Mucosa of rectum (tissue), 2 donors: ENCODE measurements around the gene FGF22.

Experiments
- H3K27ac ChIP-seq, 2 donors: one replicate each; pipeline ENCODE4 v1.7.0; 2013; ENCODE audit warnings: inconsistent platforms in 2 of 2, low read depth in 2 of 2, low read length in 2 of 2
- H3K27me3 ChIP-seq, 2 donors: one replicate each; pipeline ENCODE4 v1.7.0; 2013; ENCODE audit warnings: low read length in 2 of 2; ENCODE audit not compliant: control insufficient read depth in 2 of 2, insufficient read depth in 2 of 2
- H3K36me3 ChIP-seq, 2 donors: one replicate each; pipeline ENCODE4 v1.7.0; 2013; ENCODE audit warnings: low read length in 2 of 2; ENCODE audit not compliant: control insufficient read depth in 2 of 2, insufficient read depth in 2 of 2
- H3K4me1 ChIP-seq, 2 donors: one replicate each; pipeline ENCODE4 v1.7.0; 2013; ENCODE audit warnings: low read length in 2 of 2, mild to moderate bottlenecking in 1 of 2; ENCODE audit not compliant: control insufficient read depth in 2 of 2, insufficient read depth in 2 of 2
- H3K4me3 ChIP-seq, 2 donors: one replicate each; pipeline ENCODE4 v1.7.0; 2013; ENCODE audit warnings: low read length in 2 of 2
- H3K9ac ChIP-seq, 2 donors: one replicate each; pipeline ENCODE4 v1.7.0; 2013; ENCODE audit warnings: low read length in 2 of 2, low read depth in 1 of 2, mild to moderate bottlenecking in 1 of 2
- H3K9me3 ChIP-seq, 2 donors: one replicate each; pipeline ENCODE4 v1.7.0; 2013; ENCODE audit warnings: low read length in 2 of 2; ENCODE audit not compliant: control insufficient read depth in 2 of 2
- donor health status: healthy.
- donor health status: Normal muscosa, but diverticular disease.

FGF22 gene

DNA sequence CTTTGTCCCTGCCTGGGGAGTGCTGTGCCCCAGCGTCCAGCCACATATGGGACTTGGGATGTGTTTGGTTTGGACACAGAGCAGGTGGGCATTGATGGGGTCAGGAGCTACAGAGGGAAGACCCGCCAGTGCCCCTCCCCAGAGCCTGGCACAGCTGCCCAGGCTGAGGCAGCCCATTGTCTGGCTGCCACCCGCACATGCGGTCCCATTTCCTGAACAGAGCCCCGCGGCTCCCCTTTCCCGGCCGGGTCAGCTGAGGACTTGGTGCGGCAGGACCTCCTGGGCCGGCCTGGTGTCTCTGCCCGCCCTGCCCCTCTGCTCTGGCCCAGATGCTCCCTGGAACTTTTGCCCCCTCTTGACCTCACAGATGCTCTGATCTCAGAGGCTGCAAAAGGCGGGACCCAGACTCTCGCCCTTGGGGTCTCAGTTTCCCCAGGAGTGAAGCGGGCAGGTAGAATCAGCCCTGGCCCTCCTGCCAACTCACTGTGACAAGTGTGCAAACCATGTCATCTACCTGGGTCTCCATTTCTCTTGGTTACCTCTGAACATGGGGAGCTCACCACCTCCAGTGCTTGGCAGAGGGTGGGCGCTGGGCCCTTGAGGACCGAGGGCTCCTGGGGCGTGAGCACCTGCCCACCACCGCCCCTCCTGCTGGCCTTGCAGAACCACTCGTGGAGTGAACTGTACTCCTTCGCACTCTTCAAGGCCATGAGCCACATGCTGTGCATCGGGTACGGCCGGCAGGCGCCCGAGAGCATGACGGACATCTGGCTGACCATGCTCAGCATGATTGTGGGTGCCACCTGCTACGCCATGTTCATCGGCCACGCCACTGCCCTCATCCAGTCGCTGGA lies 32.2 kb upstream of the FGF22 start:
- Histone ChIP-seq H3K27ac (no peak overlapping the region), H3K36me3 (no peaks in the 10 kb centered on the region), H3K9me3 (no peaks in the 10 kb centered on the region), H3K4me1 (peaks cover 0 to 2% of the 10 kb centered on the region in 2 donors), H3K4me3 (no peak overlapping the region), H3K27me3 (peaks cover 0 to 10% of the 10 kb centered on the region in 2 donors), H3K9ac (no peak overlapping the region)

DNA sequence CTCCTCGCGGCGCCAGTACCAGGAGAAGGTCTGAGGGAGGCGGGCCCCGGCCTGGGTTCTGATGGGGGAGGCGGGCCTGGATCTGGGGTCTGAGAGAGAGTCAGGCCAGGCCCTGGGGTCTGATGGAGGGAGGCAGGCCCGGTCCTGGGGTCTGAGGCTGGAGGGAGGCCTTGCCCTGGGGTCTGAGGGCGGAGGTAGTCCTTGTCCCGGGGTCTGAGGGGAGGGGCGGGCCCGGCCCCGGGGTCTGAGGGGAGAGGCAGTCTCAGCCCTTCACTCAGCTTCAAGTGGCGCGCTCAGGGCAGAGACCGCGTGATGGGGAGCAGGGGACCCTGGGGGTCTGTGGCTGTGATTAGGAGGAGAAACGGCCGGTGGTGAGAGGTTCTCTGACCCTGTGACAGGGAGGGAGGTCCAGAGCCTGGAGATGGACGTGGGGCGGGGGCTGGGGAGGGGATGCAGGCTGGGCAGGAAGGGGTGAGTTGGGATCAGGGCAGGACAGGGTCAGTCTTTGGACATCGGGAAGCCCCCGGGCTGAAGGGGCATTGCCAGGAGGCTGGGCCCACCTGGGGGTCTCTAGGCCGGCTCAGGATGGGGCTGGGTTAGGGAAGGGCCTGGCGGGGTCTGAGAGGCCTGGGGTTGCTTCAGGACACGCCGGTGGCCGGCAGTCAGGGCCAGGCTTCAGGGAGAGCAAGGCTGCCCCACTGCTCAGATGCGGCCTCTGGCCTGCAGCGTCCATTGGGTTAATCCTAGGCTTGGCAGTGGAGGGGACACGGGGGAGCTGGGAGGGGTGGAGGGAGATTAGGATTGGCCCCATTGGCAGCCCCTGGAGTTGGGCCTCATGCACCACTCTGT lies 31.3 kb upstream of the FGF22 start:
- no peaks in the 10 kb centered on the region for H3K9me3 ChIP-seq
- no peak overlapping the region for H3K9ac ChIP-seq
- H3K36me3 ChIP-seq = no peaks in the 10 kb centered on the region
- H3K27ac ChIP-seq = no peak overlapping the region
- peaks cover 0 to 2% of the 10 kb centered on the region in 2 donors for H3K4me1 ChIP-seq
- H3K27me3 ChIP-seq = peaks cover 0 to 10% of the 10 kb centered on the region in 2 donors
- no peak overlapping the region for H3K4me3 ChIP-seq

DNA sequence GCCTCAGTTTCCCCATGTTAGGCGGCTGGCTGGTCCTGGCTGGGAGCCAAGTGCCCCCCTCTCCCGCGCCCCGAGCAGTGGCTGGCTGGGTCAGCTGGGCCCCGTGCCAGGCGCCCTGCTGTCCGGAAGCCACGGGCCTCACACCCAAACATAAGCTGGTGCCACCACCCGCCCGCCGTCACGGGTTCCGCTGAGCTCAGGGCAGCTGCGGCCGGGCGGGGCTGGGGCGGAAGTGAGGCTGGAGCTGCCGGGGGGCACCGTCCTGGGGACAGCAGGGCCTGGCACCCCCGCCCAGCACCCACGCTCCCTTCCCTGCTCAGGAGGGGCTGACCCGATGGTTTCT lies 30.7 kb upstream of the FGF22 start:
- Histone ChIP-seq H3K36me3 (no peaks in the 10 kb centered on the region), H3K4me1 (peaks cover 0 to 2% of the 10 kb centered on the region in 2 donors), H3K4me3 (no peak overlapping the region), H3K9ac (no peak overlapping the region), H3K27me3 (peaks cover 0 to 10% of the 10 kb centered on the region in 2 donors), H3K27ac (no peak overlapping the region), H3K9me3 (no peaks in the 10 kb centered on the region)

DNA sequence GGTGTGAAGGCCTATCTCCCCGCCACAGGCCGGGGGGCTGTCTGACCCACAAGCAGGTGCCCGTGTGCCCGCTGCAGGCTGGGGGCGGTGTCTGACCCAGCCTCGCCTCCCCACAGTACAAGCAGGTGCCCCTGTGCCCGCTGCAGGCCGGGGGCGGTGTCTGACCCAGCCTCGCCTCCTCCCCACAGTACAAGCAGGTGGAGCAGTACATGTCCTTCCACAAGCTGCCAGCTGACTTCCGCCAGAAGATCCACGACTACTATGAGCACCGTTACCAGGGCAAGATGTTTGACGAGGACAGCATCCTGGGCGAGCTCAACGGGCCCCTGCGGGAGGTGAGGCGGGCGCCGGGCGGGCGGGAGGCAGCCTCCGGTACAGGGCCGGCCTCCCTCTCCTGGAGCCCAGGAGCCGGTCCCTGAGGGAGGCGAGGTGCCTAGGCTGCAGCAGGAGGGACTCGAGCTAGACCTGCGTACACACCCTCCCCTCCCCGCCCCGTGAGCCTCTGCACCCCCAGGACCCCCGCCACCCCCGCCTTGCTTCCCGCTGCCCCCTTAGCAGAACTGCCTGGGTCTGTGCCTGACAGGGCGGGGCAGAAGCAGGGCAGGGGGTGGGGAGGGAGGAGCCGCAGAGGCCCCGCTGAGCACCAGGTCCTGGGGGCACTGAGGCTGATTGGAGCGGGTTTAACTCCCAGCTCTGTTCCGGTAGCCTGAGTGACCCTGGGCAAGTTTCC lies 29.4 kb upstream of the FGF22 start:
- H3K27ac ChIP-seq = peak overlapping the region; percentile 29 to 58

DNA sequence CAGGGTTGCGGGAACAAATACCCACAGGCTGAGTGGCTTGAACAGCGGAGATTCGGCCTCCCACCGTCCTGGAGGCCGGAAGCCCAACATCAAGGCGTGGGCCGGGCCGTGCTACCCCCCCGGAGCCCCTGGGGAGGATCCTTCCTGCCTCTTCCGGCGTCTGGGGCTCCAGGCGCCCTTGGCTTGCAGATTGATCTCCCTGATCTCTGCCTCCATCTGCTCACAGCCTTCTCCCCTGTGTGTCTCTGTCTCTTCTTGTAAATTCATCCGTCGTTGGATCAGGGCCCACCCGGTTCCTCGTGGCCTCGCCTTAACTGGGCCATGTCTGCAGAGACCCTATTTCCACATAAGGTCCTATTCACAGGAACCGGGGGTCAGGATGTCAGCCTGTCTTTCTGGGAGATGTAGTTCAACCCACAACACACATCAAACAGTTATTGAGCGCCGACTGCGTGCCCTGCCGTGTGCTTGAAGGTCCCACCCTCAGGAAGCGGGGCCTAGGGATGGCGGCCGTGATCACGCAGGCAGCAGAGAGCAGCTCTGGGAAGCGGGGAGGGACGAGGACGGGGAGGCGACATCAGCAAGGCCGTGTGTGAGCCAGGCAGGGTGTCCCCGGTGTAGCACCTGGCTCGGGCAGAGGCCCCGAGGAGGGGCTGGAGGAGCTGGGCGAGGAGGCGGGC lies 28.7 kb upstream of the FGF22 start:
- no peaks in the 10 kb centered on the region for H3K36me3 ChIP-seq
- peak overlapping the region; percentile 28 to 63 for H3K9ac ChIP-seq
- peaks cover 0 to 2% of the 10 kb centered on the region in 2 donors for H3K4me1 ChIP-seq
- H3K4me3 ChIP-seq = peak overlapping the region; percentile 1 to 60
- H3K9me3 ChIP-seq = no peaks in the 10 kb centered on the region
- peaks cover 0 to 10% of the 10 kb centered on the region in 2 donors for H3K27me3 ChIP-seq
- peak overlapping the region; percentile 29 to 58 for H3K27ac ChIP-seq

More for the DNA sequence above, 29.4 kb upstream of the FGF22 start:
- no peaks in the 10 kb centered on the region for H3K36me3 ChIP-seq
- peaks cover 0 to 10% of the 10 kb centered on the region in 2 donors for H3K27me3 ChIP-seq
- no peaks in the 10 kb centered on the region for H3K9me3 ChIP-seq
- H3K9ac ChIP-seq = peak overlapping the region in 1 of 2 donors; percentile 63
- peaks cover 0 to 2% of the 10 kb centered on the region in 2 donors for H3K4me1 ChIP-seq
- H3K4me3 ChIP-seq = peak overlapping the region; percentile 1 to 60

DNA sequence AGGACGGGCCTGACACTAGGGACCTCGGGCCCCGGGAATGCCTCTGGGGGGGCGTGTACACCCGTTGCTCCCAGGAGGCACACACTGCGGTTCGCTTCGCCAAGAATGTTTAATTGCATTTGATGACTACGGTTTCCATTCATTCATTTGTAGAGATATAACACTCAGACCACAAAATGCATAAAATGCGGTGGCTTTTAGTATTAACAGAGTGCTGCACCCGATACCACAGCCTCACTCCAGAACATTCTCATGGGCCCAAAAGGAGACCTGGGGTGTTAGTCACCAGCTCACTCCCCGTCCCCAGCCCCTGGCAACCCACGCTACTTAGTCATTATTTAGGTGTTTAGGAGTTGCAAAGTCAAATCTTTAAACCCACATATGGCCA lies 28.2 kb upstream of the FGF22 start:
- H3K9me3 ChIP-seq = no peaks in the 10 kb centered on the region
- peaks cover 0 to 2% of the 10 kb centered on the region in 2 donors for H3K4me1 ChIP-seq
- H3K27me3 ChIP-seq = peaks cover 0 to 10% of the 10 kb centered on the region in 2 donors
- no peak overlapping the region for H3K4me3 ChIP-seq
- H3K9ac ChIP-seq = no peak overlapping the region
- no peaks in the 10 kb centered on the region for H3K36me3 ChIP-seq
- H3K27ac ChIP-seq = no peak overlapping the region

DNA sequence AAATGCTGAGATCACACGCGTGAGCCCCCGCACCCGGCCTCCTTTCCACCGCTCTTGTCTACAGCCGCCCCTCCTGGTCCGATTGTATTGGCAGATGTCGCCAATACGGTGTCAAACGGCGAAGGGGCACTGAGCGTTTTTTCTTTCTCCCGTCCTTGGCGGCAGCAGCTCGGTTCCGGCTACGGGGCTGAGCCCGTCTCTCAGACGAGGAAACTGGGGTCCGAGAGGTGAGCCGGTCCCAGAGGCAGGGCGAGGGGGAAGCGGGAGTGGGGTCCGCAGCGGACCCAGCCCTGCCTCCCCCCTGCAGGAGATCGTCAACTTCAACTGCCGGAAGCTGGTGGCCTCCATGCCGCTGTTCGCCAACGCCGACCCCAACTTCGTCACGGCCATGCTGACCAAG lies 26.7 kb upstream of the FGF22 start:
- H3K27me3 ChIP-seq = peaks cover 0 to 10% of the 10 kb centered on the region in 2 donors
- no peak overlapping the region for H3K27ac ChIP-seq
- no peak overlapping the region for H3K9ac ChIP-seq
- no peaks in the 10 kb centered on the region for H3K9me3 ChIP-seq
- no peak overlapping the region for H3K4me3 ChIP-seq
- peaks cover 0 to 2% of the 10 kb centered on the region in 2 donors for H3K4me1 ChIP-seq
- peaks cover 0 to under 1% of the 10 kb centered on the region in 2 donors for H3K36me3 ChIP-seq

DNA sequence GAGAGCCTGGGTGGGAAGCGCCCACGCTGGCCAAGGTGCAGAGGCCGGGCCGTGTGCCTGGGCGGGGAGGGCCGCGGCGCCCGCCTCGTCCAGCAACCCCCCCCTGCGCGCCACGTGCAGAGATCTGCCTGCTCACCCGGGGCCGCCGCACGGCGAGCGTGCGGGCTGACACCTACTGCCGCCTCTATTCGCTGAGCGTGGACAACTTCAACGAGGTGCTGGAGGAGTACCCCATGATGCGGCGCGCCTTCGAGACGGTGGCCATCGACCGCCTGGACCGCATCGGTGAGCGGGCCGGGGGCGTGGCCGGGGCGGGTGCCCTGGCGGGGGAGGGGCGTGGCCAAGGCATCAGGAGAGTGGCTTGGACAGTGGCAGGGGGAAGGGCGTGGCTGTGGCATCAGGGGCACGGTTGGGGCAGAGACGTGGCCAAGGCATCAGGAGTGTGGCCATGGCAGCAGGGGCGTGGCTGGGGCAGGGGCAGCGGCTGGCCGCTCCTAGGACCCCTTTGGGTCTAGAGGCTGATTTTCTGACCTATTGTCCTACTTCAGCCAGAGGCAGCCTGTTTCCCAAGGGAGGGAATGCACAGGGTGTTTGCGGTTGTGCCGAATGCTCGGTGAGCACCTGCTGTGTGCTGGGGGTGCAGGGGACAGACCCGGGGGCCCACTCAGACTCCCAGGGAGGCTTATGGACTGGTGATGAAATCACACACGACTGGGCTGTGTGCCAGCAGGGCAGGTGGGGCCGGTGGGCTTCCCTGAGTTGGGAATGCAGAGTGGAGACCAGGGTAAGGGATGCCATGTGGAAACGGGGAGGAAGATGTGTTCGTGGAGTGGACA lies 25.7 kb upstream of the FGF22 start:
- H3K9ac ChIP-seq = no peak overlapping the region
- peaks cover 0 to 10% of the 10 kb centered on the region in 2 donors for H3K27me3 ChIP-seq
- H3K4me1 ChIP-seq = peaks cover 0 to 2% of the 10 kb centered on the region in 2 donors
- H3K27ac ChIP-seq = no peak overlapping the region
- no peaks in the 10 kb centered on the region for H3K9me3 ChIP-seq
- no peak overlapping the region for H3K4me3 ChIP-seq
- peaks cover 4 to 8% of the 10 kb centered on the region in 2 donors for H3K36me3 ChIP-seq

DNA sequence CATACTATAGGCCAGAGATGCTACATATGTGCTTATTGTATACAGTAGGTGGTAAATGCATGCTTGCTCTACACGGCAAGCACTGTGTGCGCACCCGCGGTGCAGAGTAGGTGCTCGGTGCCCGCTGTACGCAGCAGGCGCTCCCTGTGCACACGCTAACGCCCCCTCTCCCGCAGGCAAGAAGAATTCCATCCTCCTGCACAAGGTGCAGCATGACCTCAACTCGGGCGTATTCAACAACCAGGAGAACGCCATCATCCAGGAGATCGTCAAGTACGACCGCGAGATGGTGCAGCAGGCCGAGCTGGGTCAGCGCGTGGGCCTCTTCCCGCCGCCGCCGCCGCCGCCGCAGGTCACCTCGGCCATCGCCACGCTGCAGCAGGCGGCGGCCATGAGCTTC lies 24.1 kb upstream of the FGF22 start:
- Histone ChIP-seq H3K9me3 (no peaks in the 10 kb centered on the region), H3K27ac (no peak overlapping the region), H3K9ac (no peak overlapping the region), H3K4me1 (peaks cover 0 to 2% of the 10 kb centered on the region in 2 donors), H3K4me3 (no peak overlapping the region), H3K27me3 (peaks cover 0 to 10% of the 10 kb centered on the region in 2 donors), H3K36me3 (peaks cover 13 to 14% of the 10 kb centered on the region in 2 donors)
